ENCODE data around the gene AREG. TPM values are rescaled to one million over a fixed set of nuclear protein-coding genes. Genes with fewer than 3 reads are reported as not detected.
A peak's percentile ranks its signal among the peaks of the same experiment; 100 is the strongest.

The AREG gene
- polyA plus RNA-seq, 1 donor (not counting 4 experiments of a cell fraction or from before 2014, with no cell fraction given): 1,566 TPM

- Histone ChIP-seq H3K9ac (ENCODE audit: control insufficient read depth, extremely low read depth, insufficient read depth, low read length) (peak overlapping the region; percentile 59), H3K79me2 (ENCODE audit: control insufficient read depth, insufficient read depth, low read length) (no peaks in the 10 kb centered on the region)
- no peak for TF ChIP-seq EZH2 (IDR thresholded peaks at IDR 0.05; ENCODE audit: low read length)
- TF ChIP-seq CTCF (optimal IDR thresholded peaks at IDR 0.05 in 1 of 3, IDR thresholded peaks at IDR 0.05 in 1 of 3, conservative IDR thresholded peaks at IDR 0.05 in 1 of 3; ENCODE audit: extremely low read depth in 1 of 3, insufficient read depth in 2 of 3, low read length in 3 of 3): no peak
Observed at GRCh38 chr4:74438661-74439060, 6.3 kb upstream of the AREG start.

DNA sequence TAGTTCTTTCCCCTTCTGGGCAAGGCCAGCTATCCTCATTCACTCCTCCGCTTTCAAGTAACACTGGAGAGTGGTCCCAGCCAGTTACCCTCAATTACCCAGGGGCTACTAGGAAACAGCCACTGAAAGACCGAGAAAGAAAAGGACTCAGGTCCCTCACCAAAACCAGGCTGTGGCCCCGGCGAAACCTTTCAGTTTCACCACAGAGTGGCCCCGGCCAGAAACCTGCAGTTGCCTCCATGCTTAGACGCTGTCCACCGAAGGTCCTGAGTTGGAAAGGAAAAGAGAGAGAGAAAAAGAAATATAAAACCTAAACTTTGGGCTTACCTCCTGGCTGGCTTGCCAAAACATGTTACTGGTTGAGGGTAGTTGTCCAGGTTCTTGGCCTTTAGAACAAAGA lies 5.0 kb upstream of the AREG start:
- Histone ChIP-seq H3K9me1 (ENCODE audit: control insufficient read depth, extremely low read depth, insufficient read depth, low read length) (no peaks in the 10 kb centered on the region), H3K27ac (ENCODE audit: control insufficient read depth, insufficient read depth, low read length) (peak overlapping the region; percentile 53), H3K27me3 (ENCODE audit: control insufficient read depth, extremely low read depth, insufficient read depth, low read length) (no peaks in the 10 kb centered on the region), H2AFZ (ENCODE audit: control insufficient read depth, low read length) (no peak overlapping the region), H4K20me1 (ENCODE audit: control insufficient read depth, extremely low read depth, insufficient read depth, low read length) (no peaks in the 10 kb centered on the region), H3K79me2 (ENCODE audit: control insufficient read depth, insufficient read depth, low read length) (peaks cover 5% of the 10 kb centered on the region), H3K9me3 (ENCODE audit: control insufficient read depth, low read depth, low read length) (no peaks in the 10 kb centered on the region), H3K4me3 (ENCODE audit: control insufficient read depth in 2 of 3, extremely low read depth in 1 of 3, insufficient read depth in 2 of 3, low read depth in 1 of 3, low read length in 3 of 3) (peak overlapping the region; percentile 36 to 47 (median 47)), H3K4me1 (ENCODE audit: control insufficient read depth, extremely low read depth, insufficient read depth, low read length) (peaks cover 39% of the 10 kb centered on the region), H3K4me2 (ENCODE audit: control insufficient read depth, extremely low read depth, insufficient read depth, low read depth, low read length) (peak overlapping the region; percentile 51), H3K9ac (ENCODE audit: control insufficient read depth, extremely low read depth, insufficient read depth, low read length) (peak overlapping the region; percentile 59), H3K36me3 (ENCODE audit: control insufficient read depth in 2 of 2, extremely low read depth in 1 of 2, insufficient read depth in 2 of 2, low read length in 2 of 2) (no peaks in the 10 kb centered on the region)
- dilution Hi-C loops (cut with MboI; ENCODE audit: extremely low pct_ligation_motif_present, low sequenced_read_pairs): no loop called here
- FAIRE-seq (no peak), DNase-seq (ENCODE audit: low read depth, low spot score) (no peak)
- TF ChIP-seq EZH2 (IDR thresholded peaks at IDR 0.05; ENCODE audit: low read length) (no peak), CTCF (optimal IDR thresholded peaks at IDR 0.05 in 1 of 3, IDR thresholded peaks at IDR 0.05 in 1 of 3, conservative IDR thresholded peaks at IDR 0.05 in 1 of 3; ENCODE audit: extremely low read depth in 1 of 3, insufficient read depth in 2 of 3, low read length in 3 of 3) (no peak)

More at GRCh38 chr4:74438661-74439060, 6.3 kb upstream of the AREG start:
- DNase-seq (ENCODE audit: low read depth, low spot score) (no peak), FAIRE-seq (peak; percentile 58)
- dilution Hi-C loops (cut with MboI; ENCODE audit: extremely low pct_ligation_motif_present, low sequenced_read_pairs): no loop called here
- Histone ChIP-seq H2AFZ (ENCODE audit: control insufficient read depth, low read length) (no peak overlapping the region), H3K27me3 (ENCODE audit: control insufficient read depth, extremely low read depth, insufficient read depth, low read length) (no peaks in the 10 kb centered on the region), H3K9me1 (ENCODE audit: control insufficient read depth, extremely low read depth, insufficient read depth, low read length) (no peaks in the 10 kb centered on the region), H3K4me1 (ENCODE audit: control insufficient read depth, extremely low read depth, insufficient read depth, low read length) (peaks cover 31% of the 10 kb centered on the region), H3K27ac (ENCODE audit: control insufficient read depth, insufficient read depth, low read length) (peak overlapping the region; percentile 6), H3K9me3 (ENCODE audit: control insufficient read depth, low read depth, low read length) (no peaks in the 10 kb centered on the region), H3K4me2 (ENCODE audit: control insufficient read depth, extremely low read depth, insufficient read depth, low read depth, low read length) (peak overlapping the region; percentile 0), H3K36me3 (ENCODE audit: control insufficient read depth in 2 of 2, extremely low read depth in 1 of 2, insufficient read depth in 2 of 2, low read length in 2 of 2) (no peaks in the 10 kb centered on the region), H3K4me3 (ENCODE audit: control insufficient read depth in 2 of 3, extremely low read depth in 1 of 3, insufficient read depth in 2 of 3, low read depth in 1 of 3, low read length in 3 of 3) (peak overlapping the region in 2 of 3 experiments; percentile 21 to 47), H4K20me1 (ENCODE audit: control insufficient read depth, extremely low read depth, insufficient read depth, low read length) (no peaks in the 10 kb centered on the region)
